K562 (cell line): ENCODE data around the gene CHRNA9. TPM values are rescaled to one million over a fixed set of nuclear protein-coding genes. Genes with fewer than 3 reads are reported as not detected.

ENCODE experiments used
- ATF7 ChIP-seq: fragments of 450-650 bp; IDR thresholded peaks from 2 replicates; pipeline ENCODE4 v1.7.1; 2014; ENCODE audit warnings: mild to moderate bottlenecking, moderate library complexity
- CC2D1A ChIP-seq: fragments of 450-650 bp; IDR thresholded peaks from 2 replicates; pipeline ENCODE4 v1.6.1; 2017; ENCODE audit warnings: mild to moderate bottlenecking
- ESRRA ChIP-seq: fragments of 450-650 bp; IDR thresholded peaks from 2 replicates; pipeline ENCODE4 v1.6.1; 2014; ENCODE audit warnings: low read depth, mild to moderate bottlenecking, moderate library complexity, borderline replicate concordance
- FOS ChIP-seq: IDR thresholded peaks from 3 replicates; pipeline ENCODE4 v1.6.1; 2011; ENCODE audit not compliant: insufficient read length; ENCODE audit errors: extremely low read depth
- HCFC1 ChIP-seq: IDR thresholded peaks from 2 replicates; pipeline ENCODE4 v1.6.1; 2012; ENCODE audit warnings: low read depth, low read length, improper control_type of control experiment
- MBD2 ChIP-seq: sonication (generic); IDR thresholded peaks from 2 replicates; pipeline ENCODE4 v1.6.1; 2016; ENCODE audit warnings: low read depth, borderline replicate concordance
- PYGO2 ChIP-seq: fragments of 450-650 bp; IDR thresholded peaks from 2 replicates; pipeline ENCODE4 v1.6.1; 2016; ENCODE audit warnings: mild to moderate bottlenecking, missing genetic modification characterization, moderate library complexity, missing compliant biosample characterization
- RB1 ChIP-seq: fragments of 450-650 bp; IDR thresholded peaks from 2 replicates; pipeline ENCODE4 v1.6.1; 2017; ENCODE audit warnings: low read depth, mild to moderate bottlenecking
- RBM34 ChIP-seq: fragments of 200-400 bp; formaldehyde crosslinking; IDR thresholded peaks from 2 replicates; pipeline ENCODE4 v1.6.1; 2018; ENCODE audit warnings: low read length, borderline replicate concordance; ENCODE audit not compliant: insufficient read depth
- TAF1 ChIP-seq: IDR thresholded peaks from 2 replicates; pipeline ENCODE4 v1.6.1; 2011; ENCODE audit warnings: mild to moderate bottlenecking, low read length, moderate library complexity; ENCODE audit not compliant: insufficient read depth, control insufficient read depth, severe bottlenecking; ENCODE audit errors: extremely low read depth
- TGIF2 ChIP-seq: sonication (generic); formaldehyde crosslinking; IDR thresholded peaks from 2 replicates; pipeline ENCODE4 v1.8.1; 2022; ENCODE audit warnings: mild to moderate bottlenecking, missing genetic modification reagents, moderate library complexity
- XRCC5 ChIP-seq: fragments of 200-400 bp; formaldehyde crosslinking; IDR thresholded peaks from 2 replicates; pipeline ENCODE4 v1.6.1; 2017; ENCODE audit warnings: low read depth, mild to moderate bottlenecking, low read length
- YY1 ChIP-seq, 3 experiments: IDR thresholded peaks; 2 replicates each; pipeline ENCODE4 v1.6.1; 2011; ENCODE audit warnings: low read length in 2 of 3, mild to moderate bottlenecking in 2 of 3, moderate library complexity in 2 of 3, borderline replicate concordance in 1 of 3, control low read depth in 1 of 3, low read depth in 1 of 3; ENCODE audit not compliant: insufficient read depth in 3 of 3, insufficient replicate concordance in 2 of 3, control insufficient read depth in 1 of 3, insufficient read length in 1 of 3; ENCODE audit errors: extremely low read depth in 1 of 3
- polyA plus RNA-seq, 8 experiments: library from polyadenylated mRNA; depleted of rRNA in 4 of 8; stranded (reverse) in 5 of 8; unstranded in 3 of 8; fragments of >200 nt; fragmentation: Nextera tagmentation in 2 of 8; fragmentation: Illumina TruSeq in 1 of 8; extraction: Ambion mirVana in 2 of 8; extraction: Trizol in 1 of 8; gene quantifications; 2 replicates each; pipeline versions ENCODE4 v1.2.1 to v1.2.3, GENCODE V29; 2011 to 2014; ENCODE audit warnings: inconsistent platforms in 1 of 8, missing spikeins in 1 of 8
- total RNA-seq, 7 experiments: library from RNA; depleted of rRNA in 6 of 7; stranded (reverse); fragments of >200 nt in 6 of 7; fragmentation: Illumina TruSeq in 2 of 7; extraction: Trizol in 2 of 7; gene quantifications; 2 replicates each; pipeline versions ENCODE4 v1.2.1 to v1.2.3, GENCODE V29; 2011 to 2021; ENCODE audit warnings: low replicate concordance in 1 of 7
- TF ChIP-seq, protein P1 (sequence below): sonication (generic); formaldehyde crosslinking; IDR thresholded peaks from 2 replicates; pipeline ENCODE4 v1.4.0; 2020; ENCODE audit warnings: mild to moderate bottlenecking, missing genetic modification reagents
- TF ChIP-seq, protein P2 (sequence below), 2 experiments: fragments of 450-650 bp; formaldehyde crosslinking in 1 of 2; IDR thresholded peaks; 2 replicates each; pipeline versions ENCODE4 v1.4.0 to v1.6.1; 2014 to 2020; ENCODE audit warnings: mild to moderate bottlenecking in 2 of 2, borderline replicate concordance in 1 of 2, low read depth in 1 of 2
- TF ChIP-seq, protein P3 (sequence below): fragments of 450-650 bp; IDR thresholded peaks from 2 replicates; pipeline ENCODE4 v1.6.1; 2016; ENCODE audit warnings: antibody characterized with exemption

The CHRNA9 gene
- total and polyA plus RNA-seq, 9 of the 15 experiments (the other 6 are each of a cell fraction or from before 2014, with no cell fraction given) = not detected

DNA sequence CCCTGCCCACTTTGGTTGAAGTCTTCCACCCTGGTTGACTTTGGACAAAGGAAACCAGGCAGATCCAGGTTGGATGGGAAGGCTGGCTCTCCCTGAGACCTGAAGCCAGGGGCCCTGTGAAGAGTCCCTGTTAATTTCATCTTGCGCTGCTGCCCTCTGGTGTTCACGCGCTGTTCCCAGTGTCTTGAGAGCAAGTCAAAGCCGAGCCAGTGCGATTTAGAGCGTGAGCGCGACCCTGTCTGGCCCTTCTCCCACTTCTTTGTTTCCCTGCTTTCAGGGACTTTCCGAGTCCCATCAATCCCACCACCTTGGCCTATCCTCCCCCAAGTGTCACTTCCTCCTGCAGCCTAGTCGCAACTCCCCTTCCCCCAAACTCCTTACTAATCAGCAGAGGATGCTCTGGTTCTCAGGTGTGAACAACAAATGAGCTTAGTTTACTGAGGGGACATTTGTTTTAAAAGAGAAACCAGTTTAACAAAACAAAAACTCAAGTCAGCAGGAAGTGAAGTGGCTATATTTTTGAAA, 25.8 kb upstream of the CHRNA9 start (continued):
- TF ChIP-seq, protein P1, sequence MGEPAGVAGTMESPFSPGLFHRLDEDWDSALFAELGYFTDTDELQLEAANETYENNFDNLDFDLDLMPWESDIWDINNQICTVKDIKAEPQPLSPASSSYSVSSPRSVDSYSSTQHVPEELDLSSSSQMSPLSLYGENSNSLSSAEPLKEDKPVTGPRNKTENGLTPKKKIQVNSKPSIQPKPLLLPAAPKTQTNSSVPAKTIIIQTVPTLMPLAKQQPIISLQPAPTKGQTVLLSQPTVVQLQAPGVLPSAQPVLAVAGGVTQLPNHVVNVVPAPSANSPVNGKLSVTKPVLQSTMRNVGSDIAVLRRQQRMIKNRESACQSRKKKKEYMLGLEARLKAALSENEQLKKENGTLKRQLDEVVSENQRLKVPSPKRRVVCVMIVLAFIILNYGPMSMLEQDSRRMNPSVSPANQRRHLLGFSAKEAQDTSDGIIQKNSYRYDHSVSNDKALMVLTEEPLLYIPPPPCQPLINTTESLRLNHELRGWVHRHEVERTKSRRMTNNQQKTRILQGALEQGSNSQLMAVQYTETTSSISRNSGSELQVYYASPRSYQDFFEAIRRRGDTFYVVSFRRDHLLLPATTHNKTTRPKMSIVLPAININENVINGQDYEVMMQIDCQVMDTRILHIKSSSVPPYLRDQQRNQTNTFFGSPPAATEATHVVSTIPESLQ = no peak
- TF ChIP-seq, protein P2, sequence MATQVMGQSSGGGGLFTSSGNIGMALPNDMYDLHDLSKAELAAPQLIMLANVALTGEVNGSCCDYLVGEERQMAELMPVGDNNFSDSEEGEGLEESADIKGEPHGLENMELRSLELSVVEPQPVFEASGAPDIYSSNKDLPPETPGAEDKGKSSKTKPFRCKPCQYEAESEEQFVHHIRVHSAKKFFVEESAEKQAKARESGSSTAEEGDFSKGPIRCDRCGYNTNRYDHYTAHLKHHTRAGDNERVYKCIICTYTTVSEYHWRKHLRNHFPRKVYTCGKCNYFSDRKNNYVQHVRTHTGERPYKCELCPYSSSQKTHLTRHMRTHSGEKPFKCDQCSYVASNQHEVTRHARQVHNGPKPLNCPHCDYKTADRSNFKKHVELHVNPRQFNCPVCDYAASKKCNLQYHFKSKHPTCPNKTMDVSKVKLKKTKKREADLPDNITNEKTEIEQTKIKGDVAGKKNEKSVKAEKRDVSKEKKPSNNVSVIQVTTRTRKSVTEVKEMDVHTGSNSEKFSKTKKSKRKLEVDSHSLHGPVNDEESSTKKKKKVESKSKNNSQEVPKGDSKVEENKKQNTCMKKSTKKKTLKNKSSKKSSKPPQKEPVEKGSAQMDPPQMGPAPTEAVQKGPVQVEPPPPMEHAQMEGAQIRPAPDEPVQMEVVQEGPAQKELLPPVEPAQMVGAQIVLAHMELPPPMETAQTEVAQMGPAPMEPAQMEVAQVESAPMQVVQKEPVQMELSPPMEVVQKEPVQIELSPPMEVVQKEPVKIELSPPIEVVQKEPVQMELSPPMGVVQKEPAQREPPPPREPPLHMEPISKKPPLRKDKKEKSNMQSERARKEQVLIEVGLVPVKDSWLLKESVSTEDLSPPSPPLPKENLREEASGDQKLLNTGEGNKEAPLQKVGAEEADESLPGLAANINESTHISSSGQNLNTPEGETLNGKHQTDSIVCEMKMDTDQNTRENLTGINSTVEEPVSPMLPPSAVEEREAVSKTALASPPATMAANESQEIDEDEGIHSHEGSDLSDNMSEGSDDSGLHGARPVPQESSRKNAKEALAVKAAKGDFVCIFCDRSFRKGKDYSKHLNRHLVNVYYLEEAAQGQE (IDR thresholded peaks at IDR 0.05; ENCODE audit: borderline replicate concordance) = peak; percentile 88
- TF ChIP-seq, protein P2 (CRISPR knock-in tag; IDR thresholded peaks at IDR 0.05; ENCODE audit: low read depth) = no peak
- no peak for TF ChIP-seq MBD2
- peak; percentile 23; the same call in 1 of the 2 replicates for TF ChIP-seq HCFC1
- TF ChIP-seq TGIF2 = no peak
- no peak for TF ChIP-seq ATF7
- no peak for TF ChIP-seq PYGO2
- peak in 1 of 3 experiments; percentile 48 for TF ChIP-seq YY1 (IDR thresholded peaks at IDR 0.05; ENCODE audit: borderline replicate concordance in 1 of 3, control insufficient read depth in 1 of 3, extremely low read depth in 1 of 3, insufficient read depth in 3 of 3, insufficient read length in 1 of 3, insufficient replicate concordance in 2 of 3, low read depth in 1 of 3, low read length in 2 of 3)
- no peak for TF ChIP-seq XRCC5
- TF ChIP-seq TAF1 = no peak
- no peak for TF ChIP-seq RBM34
- TF ChIP-seq, protein P3, sequence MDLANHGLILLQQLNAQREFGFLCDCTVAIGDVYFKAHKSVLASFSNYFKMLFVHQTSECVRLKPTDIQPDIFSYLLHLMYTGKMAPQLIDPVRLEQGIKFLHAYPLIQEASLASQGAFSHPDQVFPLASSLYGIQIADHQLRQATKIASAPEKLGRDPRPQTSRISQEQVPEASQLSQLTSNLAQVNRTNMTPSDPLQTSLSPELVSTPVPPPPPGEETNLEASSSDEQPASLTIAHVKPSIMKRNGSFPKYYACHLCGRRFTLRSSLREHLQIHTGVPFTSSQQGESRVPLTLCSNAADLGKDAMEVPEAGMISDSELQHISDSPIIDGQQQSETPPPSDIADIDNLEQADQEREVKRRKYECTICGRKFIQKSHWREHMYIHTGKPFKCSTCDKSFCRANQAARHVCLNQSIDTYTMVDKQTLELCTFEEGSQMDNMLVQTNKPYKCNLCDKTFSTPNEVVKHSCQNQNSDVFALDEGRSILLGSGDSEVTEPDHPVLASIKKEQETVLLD = no peak
- peak; percentile 36; the same call in 1 of the 2 replicates for TF ChIP-seq RB1
- no peak for TF ChIP-seq ESRRA
- no peak for TF ChIP-seq FOS
- TF ChIP-seq CC2D1A = peak; percentile 64; the same call in 1 of the 2 replicates
